OCI-LY3 (cell line): ENCODE measurements around the gene VIT.

Experiments
- H2AFZ ChIP-seq: fragments of 200-600, 300-600 bp; shearing (Covaris generic); 2 replicates; pipeline ENCODE4 v1.6.0; 2014; ENCODE audit warnings: antibody characterized with exemption, low read depth, low read length
- H3K27ac ChIP-seq: fragments of 200-600, 300-600 bp; sonication (generic); 2 replicates; pipeline ENCODE4 v1.5.1; 2014; ENCODE audit warnings: mild to moderate bottlenecking, low read length, moderate library complexity, mixed read lengths
- H3K27me3 ChIP-seq: fragments of 200-600, 300-600 bp; sonication (generic); 2 replicates; pipeline ENCODE4 v1.6.1; 2014; ENCODE audit warnings: low read depth, low read length, mixed read lengths
- H3K36me3 ChIP-seq: fragments of 200-600, 300-600 bp; sonication (generic); replicated peaks from 2 replicates; pipeline ENCODE3; 2014; ENCODE audit warnings: low read depth, low read length, mixed read lengths
- H3K4me1 ChIP-seq: fragments of 300-600, 200-600 bp; sonication (generic); 2 replicates; pipeline ENCODE4 v1.6.1; 2014; ENCODE audit warnings: low read length, mixed read lengths
- H3K4me2 ChIP-seq: fragments of 200-600, 300-600 bp; sonication (generic); 2 replicates; pipeline ENCODE4 v1.6.1; 2014; ENCODE audit warnings: low read length, mixed read lengths
- H3K4me3 ChIP-seq: fragments of 300-600, 200-600 bp; sonication (generic); 2 replicates; pipeline ENCODE4 v1.5.1; 2014; ENCODE audit warnings: antibody characterized with exemption, mild to moderate bottlenecking, low read length, moderate library complexity
- H3K79me2 ChIP-seq: fragments of 300-600, 200-600 bp; shearing (Covaris generic); 2 replicates; pipeline ENCODE4 v1.6.1; 2014; ENCODE audit warnings: mild to moderate bottlenecking, low read length, mixed read lengths
- H3K9ac ChIP-seq: fragments of 300-600, 200-600 bp; shearing (Covaris generic); 2 replicates; pipeline ENCODE4 v1.6.0; 2014; ENCODE audit warnings: mild to moderate bottlenecking, low read length, moderate library complexity
- H3K9me3 ChIP-seq: fragments of 200-600, 300-600 bp; shearing (Covaris generic); 2 replicates; pipeline ENCODE4 v1.6.1; 2014; ENCODE audit warnings: low read length, mixed read lengths; ENCODE audit not compliant: insufficient read depth
- H4K20me1 ChIP-seq: fragments of 200-600, 300-600 bp; sonication (generic); 2 replicates; pipeline ENCODE4 v1.6.1; 2016; ENCODE audit warnings: low read length, mixed read lengths; ENCODE audit not compliant: insufficient read depth
- EZH2phosphoT487 ChIP-seq: fragments of 200-600 bp; shearing (Covaris generic); IDR thresholded peaks from 2 replicates; pipeline ENCODE4 v1.6.1; 2018; ENCODE audit warnings: antibody characterized with exemption, mixed run types, low read depth
- TF ChIP-seq, protein P1 (sequence below): fragments of 200-600, 300-600 bp; sonication (generic); IDR thresholded peaks from 2 replicates; pipeline ENCODE4 v1.5.1; 2014; ENCODE audit warnings: antibody characterized with exemption, low read length, low read depth

VIT gene

DNA sequence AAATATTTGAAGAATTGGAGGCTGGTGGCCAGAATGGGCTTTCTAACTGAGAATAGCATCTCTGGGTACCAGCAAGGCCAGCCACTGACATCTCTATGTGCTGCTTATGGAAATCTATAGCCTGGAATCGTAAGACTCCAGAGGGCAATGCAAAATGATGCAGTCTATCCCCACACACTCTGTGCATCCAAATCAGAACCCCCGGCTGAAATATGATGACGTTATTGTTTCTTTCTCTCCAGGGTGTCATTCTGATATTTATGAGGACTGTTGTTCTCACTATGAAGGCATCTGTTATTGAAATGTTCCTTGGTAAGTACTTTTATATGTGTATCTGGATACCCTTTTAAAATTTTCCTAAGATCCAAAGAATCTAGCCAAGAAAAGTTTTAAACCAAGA is 19.6 kb downstream of the VIT start:
- H3K79me2 ChIP-seq, result no peaks in the 10 kb centered on the region
- H2AFZ ChIP-seq, result no peak overlapping the region
- H3K27me3 ChIP-seq, result no peaks in the 10 kb centered on the region
- TF ChIP-seq EZH2phosphoT487, result no peak
- TF ChIP-seq, protein P1, sequence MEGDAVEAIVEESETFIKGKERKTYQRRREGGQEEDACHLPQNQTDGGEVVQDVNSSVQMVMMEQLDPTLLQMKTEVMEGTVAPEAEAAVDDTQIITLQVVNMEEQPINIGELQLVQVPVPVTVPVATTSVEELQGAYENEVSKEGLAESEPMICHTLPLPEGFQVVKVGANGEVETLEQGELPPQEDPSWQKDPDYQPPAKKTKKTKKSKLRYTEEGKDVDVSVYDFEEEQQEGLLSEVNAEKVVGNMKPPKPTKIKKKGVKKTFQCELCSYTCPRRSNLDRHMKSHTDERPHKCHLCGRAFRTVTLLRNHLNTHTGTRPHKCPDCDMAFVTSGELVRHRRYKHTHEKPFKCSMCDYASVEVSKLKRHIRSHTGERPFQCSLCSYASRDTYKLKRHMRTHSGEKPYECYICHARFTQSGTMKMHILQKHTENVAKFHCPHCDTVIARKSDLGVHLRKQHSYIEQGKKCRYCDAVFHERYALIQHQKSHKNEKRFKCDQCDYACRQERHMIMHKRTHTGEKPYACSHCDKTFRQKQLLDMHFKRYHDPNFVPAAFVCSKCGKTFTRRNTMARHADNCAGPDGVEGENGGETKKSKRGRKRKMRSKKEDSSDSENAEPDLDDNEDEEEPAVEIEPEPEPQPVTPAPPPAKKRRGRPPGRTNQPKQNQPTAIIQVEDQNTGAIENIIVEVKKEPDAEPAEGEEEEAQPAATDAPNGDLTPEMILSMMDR, result no peak
- H3K27ac ChIP-seq, result no peak overlapping the region
- H3K9me3 ChIP-seq, result no peaks in the 10 kb centered on the region
- no peak overlapping the region for H3K9ac ChIP-seq
- H3K36me3 ChIP-seq, result no peaks in the 10 kb centered on the region
- no peaks in the 10 kb centered on the region for H4K20me1 ChIP-seq
- no peak overlapping the region for H3K4me2 ChIP-seq
- no peaks in the 10 kb centered on the region for H3K4me1 ChIP-seq
- H3K4me3 ChIP-seq, result no peak overlapping the region

- Histone ChIP-seq H3K27me3 (peaks cover 7% of the 10 kb centered on the region; the same call in 1 of the 2 replicates), H3K4me3 (no peak overlapping the region), H4K20me1 (no peaks in the 10 kb centered on the region), H3K4me1 (no peaks in the 10 kb centered on the region), H3K79me2 (no peaks in the 10 kb centered on the region), H3K36me3 (no peaks in the 10 kb centered on the region), H3K27ac (no peak overlapping the region), H3K9ac (no peak overlapping the region), H2AFZ (no peak overlapping the region), H3K9me3 (no peaks in the 10 kb centered on the region), H3K4me2 (no peak overlapping the region)
- TF ChIP-seq, protein P1, result no peak
- no peak for TF ChIP-seq EZH2phosphoT487
Observed at GRCh38 chr2:36717603-36718266, 21.2 kb downstream of the VIT start.

DNA sequence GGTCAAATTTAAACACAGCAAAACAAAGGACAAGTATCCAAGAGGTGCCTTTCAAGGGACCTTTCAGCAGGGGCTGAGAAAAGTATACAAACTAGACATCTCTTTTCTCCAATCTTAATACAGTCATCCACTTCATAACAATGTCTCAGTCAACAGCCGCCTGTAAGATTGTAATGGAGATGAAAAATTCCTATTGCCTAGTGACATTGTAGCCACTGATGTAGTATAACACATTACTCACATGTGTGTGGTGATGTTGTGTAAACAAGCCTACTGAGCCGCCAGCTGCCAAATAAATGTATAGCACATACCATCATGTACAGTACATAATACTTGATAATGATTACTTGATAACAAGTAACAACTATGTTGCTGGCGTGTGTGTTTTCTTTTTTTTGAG is 31.0 kb downstream of the VIT start:
- H3K79me2 ChIP-seq, result no peaks in the 10 kb centered on the region
- H3K27ac ChIP-seq, result no peak overlapping the region
- peaks cover under 1% of the 10 kb centered on the region; the same call in 1 of the 2 replicates for H3K27me3 ChIP-seq
- H3K4me1 ChIP-seq, result no peaks in the 10 kb centered on the region
- no peak overlapping the region for H3K9ac ChIP-seq
- H2AFZ ChIP-seq, result no peak overlapping the region
- no peaks in the 10 kb centered on the region for H3K36me3 ChIP-seq
- H3K9me3 ChIP-seq, result no peaks in the 10 kb centered on the region
- no peak overlapping the region for H3K4me2 ChIP-seq
- H3K4me3 ChIP-seq, result no peak overlapping the region
- TF ChIP-seq, protein P1, result no peak
- TF ChIP-seq EZH2phosphoT487, result no peak
- no peaks in the 10 kb centered on the region for H4K20me1 ChIP-seq

GRCh38 chr2:36729067-36729466 is 32.6 kb downstream of the VIT start:
- no peak overlapping the region for H3K4me3 ChIP-seq
- TF ChIP-seq EZH2phosphoT487, result no peak
- TF ChIP-seq, protein P1, result no peak
- no peak overlapping the region for H3K9ac ChIP-seq
- no peak overlapping the region for H2AFZ ChIP-seq
- no peaks in the 10 kb centered on the region for H3K9me3 ChIP-seq
- H3K27me3 ChIP-seq, result no peaks in the 10 kb centered on the region
- no peaks in the 10 kb centered on the region for H3K4me1 ChIP-seq
- H4K20me1 ChIP-seq, result no peaks in the 10 kb centered on the region
- no peak overlapping the region for H3K4me2 ChIP-seq
- H3K79me2 ChIP-seq, result no peaks in the 10 kb centered on the region
- no peaks in the 10 kb centered on the region for H3K36me3 ChIP-seq
- H3K27ac ChIP-seq, result no peak overlapping the region
